Endodermal cell (in vitro differentiated cells): Measurements from ENCODE around the gene ABCF3. TPM values are rescaled to one million over a fixed set of nuclear protein-coding genes. Genes with fewer than 3 reads are reported as not detected.

ENCODE experiments used
- DNase-seq: peaks from one replicate; pipeline ENCODE4 v3.0.0-alpha.2; 2017
- H3K27ac ChIP-seq: 2 replicates; pipeline ENCODE4 v1.5.1; 2013; ENCODE audit warnings: mild to moderate bottlenecking, low read depth, low read length, moderate library complexity
- H3K27me3 ChIP-seq: 2 replicates; pipeline ENCODE4 v1.6.1; 2013; ENCODE audit warnings: mild to moderate bottlenecking, low read length, moderate library complexity; ENCODE audit not compliant: insufficient read depth, control insufficient read depth, poor library complexity, severe bottlenecking
- H3K36me3 ChIP-seq: 2 replicates; pipeline ENCODE4 v1.7.0; 2013; ENCODE audit warnings: mild to moderate bottlenecking, low read length, moderate library complexity; ENCODE audit not compliant: control insufficient read depth, insufficient read depth
- H3K4me1 ChIP-seq: one replicate; pipeline ENCODE4 v1.7.0; 2013; ENCODE audit warnings: low read length; ENCODE audit not compliant: control insufficient read depth, insufficient read depth
- H3K4me3 ChIP-seq: 2 replicates; pipeline ENCODE4 v1.5.1; 2013; ENCODE audit warnings: mild to moderate bottlenecking, low read length, moderate library complexity
- H3K9ac ChIP-seq: 2 replicates; pipeline ENCODE4 v1.6.1; 2013; ENCODE audit warnings: mild to moderate bottlenecking, low read length, moderate library complexity; ENCODE audit not compliant: poor library complexity, severe bottlenecking; ENCODE audit errors: extremely low read depth
- H3K9me3 ChIP-seq: 2 replicates; pipeline ENCODE4 v1.6.1; 2013; ENCODE audit warnings: mild to moderate bottlenecking, low read length, moderate library complexity; ENCODE audit not compliant: control insufficient read depth
- H3K27ac Mint-ChIP-seq: 2 replicates; pipeline ENCODE4 v1.8.0; 2020; ENCODE audit warnings: mixed read lengths
- H3K27me3 Mint-ChIP-seq: 2 replicates; pipeline ENCODE4 v1.8.0; 2021; ENCODE audit warnings: mild to moderate bottlenecking, mixed read lengths; ENCODE audit not compliant: insufficient read depth
- H3K36me3 Mint-ChIP-seq: 2 replicates; pipeline ENCODE4 v1.8.0; 2020; ENCODE audit warnings: low read depth, mixed read lengths
- H3K4me1 Mint-ChIP-seq: 2 replicates; pipeline ENCODE4 v1.8.0; 2020; ENCODE audit warnings: mixed read lengths
- H3K4me3 Mint-ChIP-seq: 2 replicates; pipeline ENCODE4 v1.8.0; 2020; ENCODE audit warnings: mild to moderate bottlenecking, moderate library complexity, mixed read lengths
- H3K9me3 Mint-ChIP-seq: 2 replicates; pipeline ENCODE4 v1.8.0; 2020; ENCODE audit warnings: mild to moderate bottlenecking, mixed read lengths
- WGBS, 2 experiments: methylation state at CpG; one replicate each; pipeline versions ENCODE4 v1.1.5 to v1.1.7; 2013; ENCODE audit warnings: missing lambda C conversion rate in 2 of 2, mixed read lengths in 1 of 2; ENCODE audit not compliant: insufficient coverage in 1 of 2, insufficient read length in 1 of 2; 5-methylcytosine and 5-hydroxymethylcytosine counted together
- total RNA-seq, 2 donors: library from RNA; stranded (reverse); fragmentation: NEBNext Ultra II Directional in 1 of 2; extraction: Animal tissue kit (Norgen Biotek cat#: 25700) in 1 of 2; gene quantifications; 2 replicates in 1 of 2; 3 replicates in 1 of 2; pipeline ENCODE4 v1.2.1, GENCODE V29; 2021
- TF ChIP-seq, protein P1 (sequence below): fragments of 200-600 bp; sonication (generic); conservative IDR thresholded peaks from 2 replicates; pipeline ENCODE4 v1.5.0; 2021; ENCODE audit warnings: antibody characterized with exemption, mild to moderate bottlenecking

ABCF3 gene
- total RNA-seq, 2 donors from 2014 or later = 57.6 to 57.8 TPM

DNA sequence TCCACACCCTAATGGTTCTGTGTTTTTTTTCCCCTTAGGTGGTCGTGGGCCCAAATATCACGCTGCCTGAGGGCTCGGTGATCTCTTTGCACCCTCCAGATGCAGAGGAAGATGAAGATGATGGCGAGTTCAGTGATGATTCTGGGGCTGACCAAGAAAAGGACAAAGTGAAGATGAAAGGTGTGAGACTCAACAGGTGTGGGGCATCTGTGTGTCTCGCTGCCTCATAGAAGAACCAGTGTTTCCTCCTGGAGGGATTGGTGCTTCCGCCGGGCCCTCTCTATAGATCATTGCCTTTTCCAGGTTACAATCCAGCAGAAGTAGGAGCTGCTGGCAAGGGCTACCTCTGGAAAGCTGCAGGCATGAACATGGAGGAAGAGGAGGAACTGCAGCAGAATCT lies 43.8 kb upstream of the ABCF3 start:
- no peak overlapping the region for H3K4me3 Mint-ChIP-seq
- H3K27me3 Mint-ChIP-seq = no peaks in the 10 kb centered on the region
- no peak overlapping the region for H3K9ac ChIP-seq
- H3K9me3 Mint-ChIP-seq = no peaks in the 10 kb centered on the region
- H3K4me3 ChIP-seq = no peak overlapping the region
- peaks cover 8% of the 10 kb centered on the region for H3K4me1 Mint-ChIP-seq
- WGBS, 2 experiments = 97 to 100% methylated on average over 4 to 7 of the region's 7 CpGs
- no peak for DNase-seq
- no peak overlapping the region for H3K27ac ChIP-seq
- H3K9me3 ChIP-seq = no peaks in the 10 kb centered on the region
- H3K36me3 Mint-ChIP-seq = peaks cover 47% of the 10 kb centered on the region
- H3K4me1 ChIP-seq = no peaks in the 10 kb centered on the region
- peaks cover 65% of the 10 kb centered on the region for H3K36me3 ChIP-seq
- H3K27me3 ChIP-seq = no peaks in the 10 kb centered on the region
- H3K27ac Mint-ChIP-seq = no peak overlapping the region
- TF ChIP-seq, protein P1, sequence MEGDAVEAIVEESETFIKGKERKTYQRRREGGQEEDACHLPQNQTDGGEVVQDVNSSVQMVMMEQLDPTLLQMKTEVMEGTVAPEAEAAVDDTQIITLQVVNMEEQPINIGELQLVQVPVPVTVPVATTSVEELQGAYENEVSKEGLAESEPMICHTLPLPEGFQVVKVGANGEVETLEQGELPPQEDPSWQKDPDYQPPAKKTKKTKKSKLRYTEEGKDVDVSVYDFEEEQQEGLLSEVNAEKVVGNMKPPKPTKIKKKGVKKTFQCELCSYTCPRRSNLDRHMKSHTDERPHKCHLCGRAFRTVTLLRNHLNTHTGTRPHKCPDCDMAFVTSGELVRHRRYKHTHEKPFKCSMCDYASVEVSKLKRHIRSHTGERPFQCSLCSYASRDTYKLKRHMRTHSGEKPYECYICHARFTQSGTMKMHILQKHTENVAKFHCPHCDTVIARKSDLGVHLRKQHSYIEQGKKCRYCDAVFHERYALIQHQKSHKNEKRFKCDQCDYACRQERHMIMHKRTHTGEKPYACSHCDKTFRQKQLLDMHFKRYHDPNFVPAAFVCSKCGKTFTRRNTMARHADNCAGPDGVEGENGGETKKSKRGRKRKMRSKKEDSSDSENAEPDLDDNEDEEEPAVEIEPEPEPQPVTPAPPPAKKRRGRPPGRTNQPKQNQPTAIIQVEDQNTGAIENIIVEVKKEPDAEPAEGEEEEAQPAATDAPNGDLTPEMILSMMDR = no peak

- Histone ChIP-seq H3K27me3 (no peaks in the 10 kb centered on the region), H3K9me3 (no peaks in the 10 kb centered on the region), H3K36me3 (peaks cover 57% of the 10 kb centered on the region), H3K4me1 (no peaks in the 10 kb centered on the region), H3K4me3 (no peak overlapping the region), H3K9ac (no peak overlapping the region), H3K27ac (no peak overlapping the region)
- no peak for DNase-seq
- TF ChIP-seq, protein P1 = no peak
- Mint-ChIP-seq H3K36me3 (peaks cover 41% of the 10 kb centered on the region), H3K4me3 (no peak overlapping the region), H3K9me3 (no peaks in the 10 kb centered on the region), H3K27ac (no peak overlapping the region), H3K4me1 (peaks cover 8% of the 10 kb centered on the region), H3K27me3 (no peaks in the 10 kb centered on the region)
- 90 to 94% methylated on average over 3 of the region's 3 CpGs for WGBS, 2 experiments
Observed at GRCh38 chr3:184143327-184143726, 42.7 kb upstream of the ABCF3 start.

GRCh38 chr3:184144505-184144904 lies 41.5 kb upstream of the ABCF3 start:
- Histone ChIP-seq H3K4me1 (no peaks in the 10 kb centered on the region), H3K9ac (no peak overlapping the region), H3K36me3 (peaks cover 57% of the 10 kb centered on the region), H3K27ac (no peak overlapping the region), H3K4me3 (no peak overlapping the region), H3K9me3 (no peaks in the 10 kb centered on the region), H3K27me3 (no peaks in the 10 kb centered on the region)
- Mint-ChIP-seq H3K9me3 (no peaks in the 10 kb centered on the region), H3K4me3 (no peak overlapping the region), H3K27me3 (no peaks in the 10 kb centered on the region), H3K4me1 (peaks cover 8% of the 10 kb centered on the region), H3K36me3 (peaks cover 41% of the 10 kb centered on the region), H3K27ac (peak overlapping the region; percentile 30)
- 79 to 97% methylated on average over 3 to 5 of the region's 5 CpGs for WGBS, 2 experiments
- TF ChIP-seq, protein P1 = no peak
- no peak for DNase-seq
